Measurements from ENCODE around the gene CMTM2. TPM values are rescaled to one million over a fixed set of nuclear protein-coding genes. Genes with fewer than 3 reads are reported as not detected.

CMTM2 gene
- total and polyA plus RNA-seq, 3 experiments from 2014 or later: 0.22 to 0.24 TPM; not detected in 1

- peak overlapping the region in 3 of 8 donors; percentile 0 to 72 (median 4) for H3K27ac Mint-ChIP-seq
- peaks cover 0 to 7% (median 0%) of the 10 kb centered on the region in 3 donors for H3K36me3 Mint-ChIP-seq
- H3K4me1 ChIP-seq (ENCODE audit: insufficient read depth, low read length): no peaks in the 10 kb centered on the region
- H3K9me3 Mint-ChIP-seq: no peaks in the 10 kb centered on the region
- no peaks in the 10 kb centered on the region for H3K36me3 ChIP-seq (ENCODE audit: insufficient read depth, low read length)
- H3K4me1 Mint-ChIP-seq: peaks cover 11 to 28% (median 20%) of the 10 kb centered on the region in 3 donors
- H3K27me3 ChIP-seq (ENCODE audit: insufficient read depth, low read length, poor library complexity, severe bottlenecking): no peaks in the 10 kb centered on the region
- H3K4me3 Mint-ChIP-seq: no peak overlapping the region
- no peaks in the 10 kb centered on the region for H3K9me3 ChIP-seq (ENCODE audit: low read length)
- H3K27me3 Mint-ChIP-seq: no peaks in the 10 kb centered on the region
- ChIA-PET POLR2A (no interaction called here), CTCF (no interaction called here)
- H3K4me3 ChIP-seq (ENCODE audit: low read length): no peak overlapping the region
- DNase-seq: no peak
- H3K27ac ChIP-seq (ENCODE audit: low read depth, low read length): no peak overlapping the region
These were observed 37.6 kb upstream of the CMTM2 start for GRCh38 chr16:66541388-66542355.

- peak overlapping the region in 2 of 8 donors; percentile 0 to 66 for H3K27ac Mint-ChIP-seq
- ChIA-PET POLR2A (no interaction called here), CTCF (no interaction called here)
- H3K27me3 Mint-ChIP-seq: no peaks in the 10 kb centered on the region
- DNase-seq: no peak
- H3K9me3 ChIP-seq (ENCODE audit: low read length): no peaks in the 10 kb centered on the region
- H3K9me3 Mint-ChIP-seq: no peaks in the 10 kb centered on the region
- no peaks in the 10 kb centered on the region for H3K4me1 ChIP-seq (ENCODE audit: insufficient read depth, low read length)
- H3K4me1 Mint-ChIP-seq: peaks cover 16 to 35% (median 25%) of the 10 kb centered on the region in 3 donors
- H3K36me3 ChIP-seq (ENCODE audit: insufficient read depth, low read length): no peaks in the 10 kb centered on the region
- H3K4me3 Mint-ChIP-seq: no peak overlapping the region
- no peaks in the 10 kb centered on the region for H3K27me3 ChIP-seq (ENCODE audit: insufficient read depth, low read length, poor library complexity, severe bottlenecking)
- no peak overlapping the region for H3K27ac ChIP-seq (ENCODE audit: low read depth, low read length)
- H3K4me3 ChIP-seq (ENCODE audit: low read length): no peak overlapping the region
- H3K36me3 Mint-ChIP-seq: peaks cover 0 to 6% (median 0%) of the 10 kb centered on the region in 3 donors
These were observed 36.9 kb upstream of the CMTM2 start for GRCh38 chr16:66542396-66542795.

- Mint-ChIP-seq H3K36me3 (peaks cover 0 to 4% (median 0%) of the 10 kb centered on the region in 3 donors), H3K4me3 (no peak overlapping the region), H3K27ac (peak overlapping the region in 3 of 8 donors; percentile 20 to 46 (median 21)), H3K27me3 (no peaks in the 10 kb centered on the region), H3K9me3 (no peaks in the 10 kb centered on the region), H3K4me1 (peaks cover 26 to 46% (median 36%) of the 10 kb centered on the region in 3 donors)
- ChIA-PET CTCF (interaction anchor here (1.0 kb wide), 1 partner anchor 26 kb away, joined by 3 read pairs; no protein-coding TSS in a partner anchor), POLR2A (interaction anchor here (1.1 kb wide), 1 partner anchor 9 kb away, joined by 3 read pairs; the partner anchor contains the start of gene CKLF)
- H3K4me1 ChIP-seq (ENCODE audit: insufficient read depth, low read length): peaks cover 5% of the 10 kb centered on the region
- H3K27me3 ChIP-seq (ENCODE audit: insufficient read depth, low read length, poor library complexity, severe bottlenecking): no peaks in the 10 kb centered on the region
- no peak overlapping the region for H3K4me3 ChIP-seq (ENCODE audit: low read length)
- H3K36me3 ChIP-seq (ENCODE audit: insufficient read depth, low read length): no peaks in the 10 kb centered on the region
- DNase-seq: no peak
- no peak overlapping the region for H3K27ac ChIP-seq (ENCODE audit: low read depth, low read length)
- H3K9me3 ChIP-seq (ENCODE audit: low read length): no peaks in the 10 kb centered on the region
These were observed 35.7 kb upstream of the CMTM2 start for GRCh38 chr16:66543541-66543940.

- Mint-ChIP-seq H3K4me3 (no peak overlapping the region), H3K36me3 (peaks cover 0 to 4% (median 0%) of the 10 kb centered on the region in 3 donors), H3K27ac (peak overlapping the region in 4 of 8 donors; percentile 21 to 46 (median 38)), H3K4me1 (peaks cover 31 to 49% (median 39%) of the 10 kb centered on the region in 3 donors), H3K27me3 (no peaks in the 10 kb centered on the region), H3K9me3 (no peaks in the 10 kb centered on the region)
- no peaks in the 10 kb centered on the region for H3K9me3 ChIP-seq (ENCODE audit: low read length)
- ChIA-PET POLR2A (interaction anchor here (1.1 kb wide), 1 partner anchor 8 kb away, joined by 3 read pairs; the partner anchor contains the start of gene CKLF), CTCF (interaction anchor here (1.0 kb wide), 1 partner anchor 27 kb away, joined by 3 read pairs; no protein-coding TSS in a partner anchor)
- no peaks in the 10 kb centered on the region for H3K36me3 ChIP-seq (ENCODE audit: insufficient read depth, low read length)
- H3K27me3 ChIP-seq (ENCODE audit: insufficient read depth, low read length, poor library complexity, severe bottlenecking): no peaks in the 10 kb centered on the region
- no peak overlapping the region for H3K27ac ChIP-seq (ENCODE audit: low read depth, low read length)
- DNase-seq: no peak
- H3K4me1 ChIP-seq (ENCODE audit: insufficient read depth, low read length): peaks cover 11% of the 10 kb centered on the region
- H3K4me3 ChIP-seq (ENCODE audit: low read length): no peak overlapping the region
These were observed 35.1 kb upstream of the CMTM2 start for GRCh38 chr16:66544016-66544757.

- H3K36me3 Mint-ChIP-seq: peaks cover 0 to 2% (median 0%) of the 10 kb centered on the region in 3 donors
- Histone ChIP-seq H3K27ac (ENCODE audit: low read depth, low read length) (no peak overlapping the region), H3K36me3 (ENCODE audit: insufficient read depth, low read length) (no peaks in the 10 kb centered on the region), H3K9me3 (ENCODE audit: low read length) (no peaks in the 10 kb centered on the region), H3K4me1 (ENCODE audit: insufficient read depth, low read length) (peaks cover 39% of the 10 kb centered on the region), H3K27me3 (ENCODE audit: insufficient read depth, low read length, poor library complexity, severe bottlenecking) (no peaks in the 10 kb centered on the region), H3K4me3 (ENCODE audit: low read length) (no peak overlapping the region)
- H3K27ac Mint-ChIP-seq: peak overlapping the region; percentile 44 to 92 (median 82)
- peaks cover 42 to 54% (median 48%) of the 10 kb centered on the region in 3 donors for H3K4me1 Mint-ChIP-seq
- H3K4me3 Mint-ChIP-seq: peak overlapping the region in 4 of 7 donors; percentile 1 to 86 (median 44)
- H3K27me3 Mint-ChIP-seq: peaks cover 0 to 1% of the 10 kb centered on the region in 2 donors
- DNase-seq: no peak
- ChIA-PET CTCF (interaction anchor here (1.2 to 2.7 kb wide), 10 partner anchors 16 to 140 kb away, joined by 3 to 12 read pairs (median 5); partner anchors contain the start of gene CMTM2), POLR2A (interaction anchor here (0.6 to 1.3 kb wide), 2 partner anchors 11 to 26 kb away, joined by 4 to 6 read pairs; no protein-coding TSS in a partner anchor)
- H3K9me3 Mint-ChIP-seq: no peaks in the 10 kb centered on the region
These were observed 31.9 kb upstream of the CMTM2 start for GRCh38 chr16:66547101-66547989.

- peaks cover 0 to 7% (median 0%) of the 10 kb centered on the region in 3 donors for H3K36me3 Mint-ChIP-seq
- Histone ChIP-seq H3K9me3 (ENCODE audit: low read length) (no peaks in the 10 kb centered on the region), H3K4me1 (ENCODE audit: insufficient read depth, low read length) (peaks cover 39% of the 10 kb centered on the region), H3K27ac (ENCODE audit: low read depth, low read length) (no peak overlapping the region), H3K27me3 (ENCODE audit: insufficient read depth, low read length, poor library complexity, severe bottlenecking) (no peaks in the 10 kb centered on the region), H3K36me3 (ENCODE audit: insufficient read depth, low read length) (no peaks in the 10 kb centered on the region), H3K4me3 (ENCODE audit: low read length) (no peak overlapping the region)
- no peaks in the 10 kb centered on the region for H3K9me3 Mint-ChIP-seq
- ChIA-PET CTCF (interaction anchor here (0.8 to 2.7 kb wide), 9 partner anchors 15 to 142 kb away, joined by 3 to 12 read pairs (median 5); no protein-coding TSS in a partner anchor), POLR2A (interaction anchor here (0.6 to 1.3 kb wide), 3 partner anchors 12 to 27 kb away, joined by 3 to 6 read pairs (median 4); no protein-coding TSS in a partner anchor)
- peaks cover 45 to 61% (median 52%) of the 10 kb centered on the region in 3 donors for H3K4me1 Mint-ChIP-seq
- H3K27me3 Mint-ChIP-seq: peaks cover 0 to 5% of the 10 kb centered on the region in 2 donors
- peak overlapping the region; percentile 77 to 98 (median 90) for H3K27ac Mint-ChIP-seq
- DNase-seq: no peak
- peak overlapping the region in 6 of 7 donors; percentile 70 to 86 (median 78) for H3K4me3 Mint-ChIP-seq
These were observed 31.2 kb upstream of the CMTM2 start for GRCh38 chr16:66548068-66548467.

- Mint-ChIP-seq H3K27me3 (peaks cover 0 to 5% of the 10 kb centered on the region in 2 donors), H3K9me3 (no peaks in the 10 kb centered on the region), H3K4me1 (peaks cover 53 to 66% (median 60%) of the 10 kb centered on the region in 3 donors), H3K36me3 (peaks cover 0 to 11% (median 2%) of the 10 kb centered on the region in 3 donors), H3K27ac (peak overlapping the region; percentile 77 to 98 (median 90)), H3K4me3 (peak overlapping the region; percentile 70 to 86 (median 79))
- CTCF ChIA-PET: interaction anchor here (1.1 to 2.7 kb wide), 6 partner anchors 14 to 102 kb away, joined by 3 to 12 read pairs (median 4); no protein-coding TSS in a partner anchor
- DNase-seq: no peak
- POLR2A ChIA-PET: interaction anchor here (1.0 kb wide), 1 partner anchor 16 kb away, joined by 3 read pairs; no protein-coding TSS in a partner anchor
- Histone ChIP-seq H3K4me1 (ENCODE audit: insufficient read depth, low read length) (peaks cover 46% of the 10 kb centered on the region), H3K4me3 (ENCODE audit: low read length) (peak overlapping the region; percentile 66), H3K9me3 (ENCODE audit: low read length) (no peaks in the 10 kb centered on the region), H3K36me3 (ENCODE audit: insufficient read depth, low read length) (no peaks in the 10 kb centered on the region), H3K27me3 (ENCODE audit: insufficient read depth, low read length, poor library complexity, severe bottlenecking) (no peaks in the 10 kb centered on the region), H3K27ac (ENCODE audit: low read depth, low read length) (peak overlapping the region; percentile 76)
These were observed 30.4 kb upstream of the CMTM2 start for GRCh38 chr16:66548868-66549267.
